H9 (cell line): ENCODE measurements around the gene LRP1B. TPM values are rescaled to one million over a fixed set of nuclear protein-coding genes. Genes with fewer than 3 reads are reported as not detected.

ENCODE experiments used
- DNase-seq: peaks from one replicate; pipeline ENCODE4 v3.0.0-alpha.2; 2017
- H2AFZ ChIP-seq: one replicate; pipeline ENCODE4 v1.6.1; 2013; ENCODE audit warnings: mild to moderate bottlenecking, low read length, control low read depth, moderate library complexity
- H2AK5ac ChIP-seq: 2 replicates; pipeline ENCODE4 v1.6.1; 2013; ENCODE audit warnings: low read length, control low read depth, mixed read lengths; ENCODE audit not compliant: insufficient read length
- H2BK120ac ChIP-seq: one replicate; pipeline ENCODE4 v1.6.1; 2013; ENCODE audit warnings: low read depth, mild to moderate bottlenecking, low read length, control low read depth, inconsistent platforms; ENCODE audit not compliant: poor library complexity, severe bottlenecking
- H2BK12ac ChIP-seq: 2 replicates; pipeline ENCODE4 v1.6.1; 2013; ENCODE audit warnings: low read length, control low read depth, mixed read lengths, low read depth; ENCODE audit not compliant: insufficient read length
- H2BK15ac ChIP-seq: 2 replicates; pipeline ENCODE4 v1.6.1; 2013; ENCODE audit warnings: low read depth, low read length, control low read depth
- H2BK20ac ChIP-seq: one replicate; pipeline ENCODE4 v1.6.1; 2013; ENCODE audit warnings: low read depth, mild to moderate bottlenecking, low read length, control low read depth, inconsistent platforms; ENCODE audit not compliant: poor library complexity, severe bottlenecking
- H2BK5ac ChIP-seq: 2 replicates; pipeline ENCODE4 v1.6.1; 2013; ENCODE audit warnings: low read length, control low read depth, mixed read lengths; ENCODE audit not compliant: insufficient read length
- H3K14ac ChIP-seq: 2 replicates; pipeline ENCODE4 v1.6.1; 2013; ENCODE audit warnings: low read length, control low read depth; ENCODE audit not compliant: insufficient read depth
- H3K18ac ChIP-seq: 2 replicates; pipeline ENCODE4 v1.6.1; 2013; ENCODE audit warnings: low read depth, mild to moderate bottlenecking, mixed read lengths, low read length, control low read depth; ENCODE audit not compliant: insufficient read length
- H3K23ac ChIP-seq: 2 replicates; pipeline ENCODE4 v1.6.1; 2013; ENCODE audit warnings: low read length, control low read depth, mixed read lengths, low read depth; ENCODE audit not compliant: insufficient read length
- H3K23me2 ChIP-seq: 2 replicates; pipeline ENCODE4 v1.6.1; 2013; ENCODE audit warnings: low read depth, mild to moderate bottlenecking, mixed read lengths, low read length, control low read depth; ENCODE audit not compliant: insufficient read length, poor library complexity, severe bottlenecking
- H3K27ac ChIP-seq: 2 replicates; pipeline ENCODE4 v1.5.1; 2013; ENCODE audit warnings: low read length, control low read depth, mixed read lengths, low read depth; ENCODE audit not compliant: insufficient read length
- H3K27me3 ChIP-seq: 2 replicates; pipeline ENCODE4 v1.6.1; 2013; ENCODE audit warnings: low read length, control low read depth, inconsistent platforms; ENCODE audit not compliant: insufficient read depth
- H3K4ac ChIP-seq: 2 replicates; pipeline ENCODE4 v1.6.1; 2013; ENCODE audit warnings: low read depth, mild to moderate bottlenecking, control low read depth, inconsistent platforms, low read length, moderate library complexity
- H3K4me1 ChIP-seq: 2 replicates; pipeline ENCODE4 v1.6.1; 2013; ENCODE audit warnings: low read length, control low read depth, inconsistent platforms; ENCODE audit not compliant: insufficient read depth
- H3K4me2 ChIP-seq: 2 replicates; pipeline ENCODE4 v1.6.1; 2013; ENCODE audit warnings: low read length, control low read depth, mixed read lengths; ENCODE audit not compliant: insufficient read length, insufficient read depth
- H3K56ac ChIP-seq: 2 replicates; pipeline ENCODE4 v1.6.1; 2013; ENCODE audit warnings: low read depth, mild to moderate bottlenecking, mixed read lengths, low read length, control low read depth; ENCODE audit not compliant: insufficient read length
- H3K79me1 ChIP-seq: 2 replicates; pipeline ENCODE4 v1.6.1; 2013; ENCODE audit warnings: low read depth, mild to moderate bottlenecking, moderate library complexity, low read length, control low read depth, inconsistent platforms; ENCODE audit not compliant: insufficient read depth, poor library complexity, severe bottlenecking
- H3K79me2 ChIP-seq: 2 replicates; pipeline ENCODE4 v1.6.1; 2013; ENCODE audit warnings: low read length, control low read depth, inconsistent platforms; ENCODE audit not compliant: insufficient read depth
- H3K9ac ChIP-seq: 2 replicates; pipeline ENCODE4 v1.6.1; 2013; ENCODE audit warnings: low read length, control low read depth, mixed read lengths; ENCODE audit not compliant: insufficient read length; ENCODE audit errors: extremely low read depth
- H3K9me3 ChIP-seq: one replicate; pipeline ENCODE4 v1.6.1; 2013; ENCODE audit warnings: low read depth, low read length, inconsistent platforms; ENCODE audit not compliant: control insufficient read depth
- H3T11ph ChIP-seq: one replicate; pipeline ENCODE4 v1.6.1; 2013; ENCODE audit warnings: mild to moderate bottlenecking, low read length, control low read depth, inconsistent platforms
- H4K20me1 ChIP-seq: one replicate; pipeline ENCODE4 v1.6.1; 2013; ENCODE audit not compliant: control insufficient read depth, insufficient read length, insufficient read depth
- H4K5ac ChIP-seq: 2 replicates; pipeline ENCODE4 v1.6.1; 2013; ENCODE audit warnings: low read depth, mild to moderate bottlenecking, mixed read lengths, low read length, control low read depth; ENCODE audit not compliant: insufficient read length
- H4K8ac ChIP-seq: replicated peaks from 2 replicates; pipeline ENCODE4 v1.6.1; 2013; ENCODE audit warnings: low read length, control low read depth, mixed read lengths, low read depth; ENCODE audit not compliant: insufficient read length
- H4K91ac ChIP-seq: 2 replicates; pipeline ENCODE4 v1.6.1; 2013; ENCODE audit warnings: low read depth, mild to moderate bottlenecking, moderate library complexity, mixed read lengths, low read length, control low read depth; ENCODE audit not compliant: insufficient read length
- H3K27ac Mint-ChIP-seq, 3 experiments: 2 replicates in 2 of 3; 3 replicates in 1 of 3; pipeline ENCODE4 v1.8.0; 2020 to 2021; ENCODE audit warnings: mixed read lengths in 3 of 3, mild to moderate bottlenecking in 1 of 3, moderate library complexity in 1 of 3
- H3K27me3 Mint-ChIP-seq: 2 replicates; pipeline ENCODE4 v1.8.0; 2021; ENCODE audit warnings: low read depth, mild to moderate bottlenecking, moderate library complexity, mixed read lengths
- H3K36me3 Mint-ChIP-seq, 3 experiments: 2 replicates in 2 of 3; 3 replicates in 1 of 3; pipeline ENCODE4 v1.8.0; 2020 to 2021; ENCODE audit warnings: low read depth in 3 of 3, mixed read lengths in 3 of 3; ENCODE audit not compliant: insufficient read depth in 1 of 3
- H3K4me1 Mint-ChIP-seq, 2 experiments: 2 replicates each; pipeline ENCODE4 v1.8.0; 2020; ENCODE audit warnings: mixed read lengths in 2 of 2
- H3K4me3 Mint-ChIP-seq, 2 experiments: 2 replicates in 1 of 2; 3 replicates in 1 of 2; pipeline ENCODE4 v1.8.0; 2020 to 2021; ENCODE audit warnings: mild to moderate bottlenecking in 2 of 2, mixed read lengths in 2 of 2, moderate library complexity in 1 of 2
- H3K9me3 Mint-ChIP-seq, 2 experiments: 2 replicates in 1 of 2; 3 replicates in 1 of 2; pipeline ENCODE4 v1.8.0; 2020; ENCODE audit warnings: mild to moderate bottlenecking in 2 of 2, mixed read lengths in 2 of 2, moderate library complexity in 1 of 2
- CTCF ChIP-seq: fragments of 200-600 bp; sonication (generic); conservative IDR thresholded peaks from 3 replicates; pipeline ENCODE4 v1.8.0; 2021; ENCODE audit warnings: antibody characterized with exemption, mild to moderate bottlenecking
- WGBS: extraction: QIAGEN DNeasy Blood & Tissue Kit; methylation state at CpG from one replicate; pipeline ENCODE4 v1.1.7; 2013; ENCODE audit warnings: missing lambda C conversion rate, low lambda C conversion rate, mixed read lengths; ENCODE audit not compliant: insufficient read length; ENCODE audit errors: extremely low coverage; 5-methylcytosine and 5-hydroxymethylcytosine counted together
- total RNA-seq: library from RNA; stranded (reverse); gene quantifications from 2 replicates; pipeline ENCODE4 v1.2.1, GENCODE V29; 2021

LRP1B gene
- total RNA-seq, 1 experiment from 2014 or later: not detected

GRCh38 chr2:142142595-142142994 is 11.8 kb upstream of the LRP1B start:
- Histone ChIP-seq H2AK5ac (no peak overlapping the region), H3K79me2 (no peaks in the 10 kb centered on the region), H4K5ac (no peak overlapping the region), H3K14ac (no peak overlapping the region), H3K9me3 (no peaks in the 10 kb centered on the region), H3K23ac (no peak overlapping the region), H4K20me1 (no peaks in the 10 kb centered on the region), H3K4me2 (no peak overlapping the region), H3K18ac (no peak overlapping the region), H3K27ac (no peak overlapping the region), H2AFZ (no peak overlapping the region), H3K9ac (no peak overlapping the region), H2BK120ac (no peak overlapping the region), H3K27me3 (no peaks in the 10 kb centered on the region), H2BK20ac (no peak overlapping the region), H2BK5ac (no peak overlapping the region), H2BK15ac (no peak overlapping the region), H3K23me2 (no peaks in the 10 kb centered on the region), H3T11ph (no peak overlapping the region), H2BK12ac (no peak overlapping the region), H3K79me1 (no peaks in the 10 kb centered on the region), H3K4me1 (no peaks in the 10 kb centered on the region), H3K56ac (no peak overlapping the region), H3K4ac (no peak overlapping the region), H4K8ac (no peak overlapping the region), H4K91ac (no peak overlapping the region)
- H3K27me3 Mint-ChIP-seq: no peaks in the 10 kb centered on the region
- H3K4me1 Mint-ChIP-seq: no peaks in the 10 kb centered on the region
- WGBS: no CpG with 5 or more reads among the region's 3 CpGs
- H3K9me3 Mint-ChIP-seq: no peaks in the 10 kb centered on the region
- no peak overlapping the region for H3K27ac Mint-ChIP-seq
- DNase-seq: no peak
- H3K4me3 Mint-ChIP-seq: no peak overlapping the region
- H3K36me3 Mint-ChIP-seq: no peaks in the 10 kb centered on the region
- no peak for TF ChIP-seq CTCF
